Trophoblast cell (in vitro differentiated cells and primary cell): ENCODE measurements around the gene LRRIQ3.
"Not testable (repeated sequence)": the region's sequence is repeated elsewhere in the genome, so short reads cannot be mapped to it uniquely, and the experiment has no call there.

Source experiments
- DNase-seq, 2 donors: peaks; one replicate each; pipeline ENCODE4 v3.0.0-alpha.2; 2016
- H2AFZ ChIP-seq: 2 replicates; pipeline ENCODE4 v1.6.1; 2013; ENCODE audit warnings: low read length, moderate library complexity, mild to moderate bottlenecking; ENCODE audit not compliant: insufficient read depth, poor library complexity
- H2AK5ac ChIP-seq: 2 replicates; pipeline ENCODE4 v1.6.1; 2013; ENCODE audit warnings: mild to moderate bottlenecking, low read length
- H2BK120ac ChIP-seq: 2 replicates; pipeline ENCODE4 v1.6.1; 2013; ENCODE audit warnings: low read length, mild to moderate bottlenecking, moderate library complexity; ENCODE audit not compliant: insufficient read depth, poor library complexity
- H2BK12ac ChIP-seq: 2 replicates; pipeline ENCODE4 v1.6.1; 2013; ENCODE audit warnings: mild to moderate bottlenecking, low read length, moderate library complexity
- H2BK5ac ChIP-seq: 2 replicates; pipeline ENCODE4 v1.6.1; 2013; ENCODE audit warnings: low read length, low read depth, moderate library complexity, mild to moderate bottlenecking; ENCODE audit not compliant: poor library complexity
- H3K14ac ChIP-seq: 2 replicates; pipeline ENCODE4 v1.6.1; 2013; ENCODE audit warnings: mild to moderate bottlenecking, low read length
- H3K18ac ChIP-seq: 2 replicates; pipeline ENCODE4 v1.6.1; 2013; ENCODE audit warnings: mild to moderate bottlenecking, low read length
- H3K23ac ChIP-seq: 2 replicates; pipeline ENCODE4 v1.6.1; 2013; ENCODE audit warnings: low read length
- H3K27ac ChIP-seq: 2 replicates; pipeline ENCODE4 v1.5.1; 2013; ENCODE audit warnings: low read depth, mild to moderate bottlenecking, inconsistent platforms, low read length, moderate library complexity
- H3K27me3 ChIP-seq: 2 replicates; pipeline ENCODE4 v1.6.1; 2013; ENCODE audit warnings: inconsistent platforms, mild to moderate bottlenecking, low read length, moderate library complexity; ENCODE audit not compliant: insufficient read depth
- H3K36me3 ChIP-seq, 2 experiments: 1 replicate in 1 of 2; 2 replicates in 1 of 2; pipeline ENCODE4 v1.6.1; 2013; ENCODE audit warnings: low read length in 2 of 2, mild to moderate bottlenecking in 2 of 2, moderate library complexity in 1 of 2; ENCODE audit not compliant: insufficient read depth in 2 of 2, control insufficient read depth in 1 of 2
- H3K4ac ChIP-seq: 2 replicates; pipeline ENCODE4 v1.6.1; 2013; ENCODE audit warnings: low read depth, mild to moderate bottlenecking, low read length, moderate library complexity
- H3K4me1 ChIP-seq, 2 experiments: 1 replicate in 1 of 2; 2 replicates in 1 of 2; pipeline ENCODE4 v1.6.1; 2013; ENCODE audit warnings: low read length in 2 of 2, mild to moderate bottlenecking in 2 of 2, moderate library complexity in 1 of 2; ENCODE audit not compliant: insufficient read depth in 2 of 2, control insufficient read depth in 1 of 2
- H3K4me2 ChIP-seq: 2 replicates; pipeline ENCODE4 v1.6.1; 2013; ENCODE audit warnings: inconsistent platforms, mild to moderate bottlenecking, low read length, moderate library complexity
- H3K4me3 ChIP-seq: 2 replicates; pipeline ENCODE4 v1.5.1; 2013; ENCODE audit warnings: mild to moderate bottlenecking, low read depth, low read length, inconsistent platforms
- H3K79me1 ChIP-seq: one replicate; pipeline ENCODE4 v1.6.1; 2013; ENCODE audit warnings: low read length
- H3K79me2 ChIP-seq: 2 replicates; pipeline ENCODE4 v1.6.1; 2013; ENCODE audit warnings: low read length, mild to moderate bottlenecking; ENCODE audit not compliant: control insufficient read depth, insufficient read depth, poor library complexity
- H3K9ac ChIP-seq: 2 replicates; pipeline ENCODE4 v1.6.1; 2013; ENCODE audit warnings: mild to moderate bottlenecking, low read length
- H3K9me3 ChIP-seq: 2 replicates; pipeline ENCODE4 v1.6.1; 2013; ENCODE audit warnings: low read depth, mild to moderate bottlenecking, control low read depth, inconsistent platforms, low read length; ENCODE audit not compliant: insufficient read depth
- H4K12ac ChIP-seq: 2 replicates; pipeline ENCODE4 v1.6.1; 2013; ENCODE audit warnings: low read depth, mild to moderate bottlenecking, low read length, moderate library complexity
- H4K8ac ChIP-seq: 2 replicates; pipeline ENCODE4 v1.6.1; 2013; ENCODE audit warnings: low read depth, mild to moderate bottlenecking, low read length, moderate library complexity
- H4K91ac ChIP-seq: one replicate; pipeline ENCODE4 v1.6.1; 2013; ENCODE audit warnings: low read depth, mild to moderate bottlenecking, low read length, moderate library complexity
- WGBS: extraction: QIAGEN DNeasy Blood & Tissue Kit; methylation state at CpG from one replicate; pipeline ENCODE4 v1.1.7; 2013; ENCODE audit warnings: missing lambda C conversion rate; ENCODE audit not compliant: insufficient read length, insufficient coverage; ENCODE audit errors: extremely low coverage; 5-methylcytosine and 5-hydroxymethylcytosine counted together

Gene LRRIQ3

GRCh38 chr1:74117370-74117769 is 80.6 kb downstream of the LRRIQ3 start:
- H3K4ac ChIP-seq, H2BK5ac ChIP-seq, H2AK5ac ChIP-seq, H3K79me1 ChIP-seq, H3K4me2 ChIP-seq, H3K23ac ChIP-seq, DNase-seq, H3K9me3 ChIP-seq, H3K27me3 ChIP-seq, H3K14ac ChIP-seq, H3K27ac ChIP-seq, H4K8ac ChIP-seq, H2BK120ac ChIP-seq, H4K12ac ChIP-seq, H3K4me1 ChIP-seq, H3K79me2 ChIP-seq, H3K4me3 ChIP-seq, H2BK12ac ChIP-seq, H3K9ac ChIP-seq, H3K36me3 ChIP-seq, H2AFZ ChIP-seq, H3K18ac ChIP-seq, H4K91ac ChIP-seq: not testable (repeated sequence)
- no CpG with 5 or more reads among the region's 4 CpGs for WGBS

- H2BK12ac ChIP-seq: no peak overlapping the region
- no peak overlapping the region for H3K9ac ChIP-seq
- no peaks in the 10 kb centered on the region for H3K9me3 ChIP-seq
- H3K23ac ChIP-seq: no peak overlapping the region
- H2AFZ ChIP-seq: no peak overlapping the region
- no peak overlapping the region for H2BK120ac ChIP-seq
- no peak overlapping the region for H2AK5ac ChIP-seq
- no peaks in the 10 kb centered on the region for H3K27me3 ChIP-seq
- H3K4me1 ChIP-seq: no peaks in the 10 kb centered on the region
- H3K79me2 ChIP-seq: no peaks in the 10 kb centered on the region
- no peaks in the 10 kb centered on the region for H3K36me3 ChIP-seq
- no peak overlapping the region for H3K4me2 ChIP-seq
- H3K79me1 ChIP-seq: no peaks in the 10 kb centered on the region
- no peak overlapping the region for H3K27ac ChIP-seq
- no peak overlapping the region for H4K12ac ChIP-seq
- no peak overlapping the region for H2BK5ac ChIP-seq
- H4K8ac ChIP-seq: no peak overlapping the region
- H3K18ac ChIP-seq: no peak overlapping the region
- DNase-seq: no peak
- no CpG with 5 or more reads among the region's 3 CpGs for WGBS
- no peak overlapping the region for H3K14ac ChIP-seq
- no peak overlapping the region for H3K4me3 ChIP-seq
- H4K91ac ChIP-seq: no peak overlapping the region
- no peak overlapping the region for H3K4ac ChIP-seq
These were observed 84.6 kb downstream of the LRRIQ3 start for GRCh38 chr1:74113333-74113732.

GRCh38 chr1:74107394-74107793 is 90.6 kb downstream of the LRRIQ3 start:
- H4K8ac ChIP-seq: no peak overlapping the region
- no peaks in the 10 kb centered on the region for H3K4me1 ChIP-seq
- H3K4me2 ChIP-seq: no peak overlapping the region
- no peak overlapping the region for H3K18ac ChIP-seq
- H2BK120ac ChIP-seq: no peak overlapping the region
- no peak overlapping the region for H3K23ac ChIP-seq
- no peaks in the 10 kb centered on the region for H3K79me1 ChIP-seq
- H3K36me3 ChIP-seq: no peaks in the 10 kb centered on the region
- no peak overlapping the region for H2AFZ ChIP-seq
- no peak overlapping the region for H4K91ac ChIP-seq
- no peaks in the 10 kb centered on the region for H3K27me3 ChIP-seq
- no peak overlapping the region for H2BK5ac ChIP-seq
- no peak for DNase-seq
- no peak overlapping the region for H2BK12ac ChIP-seq
- no peak overlapping the region for H3K14ac ChIP-seq
- H4K12ac ChIP-seq: no peak overlapping the region
- H3K27ac ChIP-seq: no peak overlapping the region
- no peak overlapping the region for H3K9ac ChIP-seq
- H3K4ac ChIP-seq: no peak overlapping the region
- H3K9me3 ChIP-seq: no peaks in the 10 kb centered on the region
- H2AK5ac ChIP-seq: no peak overlapping the region
- no peaks in the 10 kb centered on the region for H3K79me2 ChIP-seq
- no peak overlapping the region for H3K4me3 ChIP-seq

GRCh38 chr1:74091371-74091770 is 106.6 kb downstream of the LRRIQ3 start:
- H4K12ac ChIP-seq: no peak overlapping the region

More at GRCh38 chr1:74091371-74091770, 106.6 kb downstream of the LRRIQ3 start:
- Histone ChIP-seq H3K14ac (no peak overlapping the region), H3K9me3 (no peaks in the 10 kb centered on the region), H3K23ac (no peak overlapping the region), H4K8ac (no peak overlapping the region), H3K4me1 (no peaks in the 10 kb centered on the region), H3K36me3 (no peaks in the 10 kb centered on the region), H2BK120ac (no peak overlapping the region), H3K79me2 (no peaks in the 10 kb centered on the region), H3K27ac (no peak overlapping the region), H3K9ac (no peak overlapping the region), H3K4ac (no peak overlapping the region), H2BK12ac (no peak overlapping the region), H4K91ac (no peak overlapping the region), H3K18ac (no peak overlapping the region), H3K4me3 (no peak overlapping the region), H3K4me2 (no peak overlapping the region), H3K27me3 (no peaks in the 10 kb centered on the region), H2AFZ (no peak overlapping the region), H3K79me1 (no peaks in the 10 kb centered on the region), H2BK5ac (no peak overlapping the region), H2AK5ac (no peak overlapping the region)
- DNase-seq: no peak
- no CpG with 5 or more reads among the region's 1 CpG for WGBS
